ENCODE data around the gene MYO16. TPM values are rescaled to one million over a fixed set of nuclear protein-coding genes. Genes with fewer than 3 reads are reported as not detected.

The MYO16 gene
- total RNA-seq, 2 donors from 2014 or later: 0.42 TPM; not detected in 1

DNA sequence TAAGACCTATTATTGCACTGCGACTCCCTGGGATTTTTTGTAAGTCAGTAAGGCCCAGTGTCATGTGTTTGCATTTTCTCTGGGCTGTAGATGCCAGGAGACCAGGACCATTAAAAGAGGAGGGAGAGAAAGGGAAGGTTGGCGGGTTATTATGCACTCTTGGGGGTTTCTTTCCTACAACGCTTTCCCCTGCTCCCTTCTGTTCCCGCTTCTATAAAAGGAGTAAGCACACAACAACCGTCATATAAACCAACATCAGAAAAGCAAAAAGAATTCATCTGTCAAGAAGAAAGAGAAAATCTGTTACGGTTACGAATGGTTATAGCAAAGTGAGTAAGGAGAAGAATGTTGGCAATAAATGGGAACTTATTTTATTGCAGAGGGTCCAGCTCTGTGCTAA is 615.2 kb downstream of the MYO16 start:
- Histone ChIP-seq H3K27ac (peak overlapping the region; percentile 73 to 89), H3K4me1 (ENCODE audit: control insufficient read depth in 1 of 2, low read depth in 2 of 2) (peaks cover 8 to 16% of the 10 kb centered on the region in 2 donors), H3K9me3 (no peaks in the 10 kb centered on the region), H3K4me3 (no peak overlapping the region), H3K36me3 (no peaks in the 10 kb centered on the region), H3K27me3 (replicated peaks; ENCODE audit: insufficient read depth) (no peaks in the 10 kb centered on the region)
- no peak for DNase-seq (ENCODE audit: low spot score)
- TF ChIP-seq CTCF (IDR thresholded peaks at IDR 0.05): no peak
- ATAC-seq (ENCODE audit: insufficient number of reproducible peaks, low FRiP score, low read depth): no peak

DNA sequence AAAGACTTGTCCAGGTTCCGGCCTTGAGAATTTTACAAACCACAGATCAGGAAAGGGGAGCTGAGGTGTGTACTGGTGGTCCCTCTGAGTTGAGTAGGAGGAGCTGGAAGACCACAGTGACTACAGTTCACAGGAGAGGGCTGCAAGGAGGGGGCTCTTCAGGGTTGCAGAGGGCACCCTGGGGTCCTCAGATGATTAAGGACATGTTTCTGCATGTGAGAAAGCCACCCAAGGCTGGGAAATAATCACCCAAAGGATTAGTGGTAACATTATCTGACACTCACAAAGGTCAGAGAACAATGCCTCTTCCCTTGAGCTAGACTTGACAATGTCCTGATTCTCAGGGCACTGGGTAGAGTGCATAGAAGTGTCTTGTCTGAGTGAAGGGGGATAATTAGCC is 616.6 kb downstream of the MYO16 start:
- no peaks in the 10 kb centered on the region for H3K36me3 ChIP-seq

GRCh38 chr13:109249780-109250528 is 620.5 kb downstream of the MYO16 start:
- Histone ChIP-seq H3K27ac (no peak overlapping the region), H3K9me3 (no peaks in the 10 kb centered on the region), H3K4me1 (ENCODE audit: control insufficient read depth in 1 of 2, low read depth in 2 of 2) (peaks cover 0 to 6% of the 10 kb centered on the region in 2 donors), H3K27me3 (replicated peaks; ENCODE audit: insufficient read depth) (no peaks in the 10 kb centered on the region), H3K36me3 (no peaks in the 10 kb centered on the region), H3K4me3 (no peak overlapping the region)
- DNase-seq (ENCODE audit: low spot score) (no peak), ATAC-seq (ENCODE audit: insufficient number of reproducible peaks, low FRiP score, low read depth) (no peak)
- no peak for TF ChIP-seq CTCF (IDR thresholded peaks at IDR 0.05)

More for the DNA sequence above, 616.6 kb downstream of the MYO16 start:
- Histone ChIP-seq H3K9me3 (no peaks in the 10 kb centered on the region), H3K27ac (no peak overlapping the region), H3K4me1 (ENCODE audit: control insufficient read depth in 1 of 2, low read depth in 2 of 2) (peaks cover 8 to 16% of the 10 kb centered on the region in 2 donors), H3K27me3 (replicated peaks; ENCODE audit: insufficient read depth) (no peaks in the 10 kb centered on the region), H3K4me3 (no peak overlapping the region)
- ATAC-seq (ENCODE audit: insufficient number of reproducible peaks, low FRiP score, low read depth) (no peak), DNase-seq (ENCODE audit: low spot score) (no peak)
- no peak for TF ChIP-seq CTCF (IDR thresholded peaks at IDR 0.05)

DNA sequence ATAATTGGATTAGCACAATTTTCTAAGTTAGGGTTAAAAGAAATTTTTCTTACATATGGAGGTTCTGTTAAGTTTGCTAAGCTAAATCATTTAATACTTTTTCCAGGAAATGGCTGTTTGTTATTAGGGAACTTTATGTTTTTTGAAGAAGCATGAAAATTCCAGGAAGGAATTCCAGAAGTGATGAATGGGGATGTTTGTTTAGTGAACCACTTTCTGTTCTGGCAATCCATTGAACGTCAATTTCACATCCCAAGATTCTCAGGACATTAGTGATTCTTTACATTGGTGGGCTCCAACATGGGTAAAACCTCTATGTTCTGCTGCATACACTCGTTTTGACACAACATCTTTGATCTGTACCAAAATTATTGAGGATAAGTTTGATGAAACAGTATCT is 622.5 kb downstream of the MYO16 start:
- DNase-seq (ENCODE audit: low spot score): no peak
- Histone ChIP-seq H3K4me3 (no peak overlapping the region), H3K9me3 (no peaks in the 10 kb centered on the region), H3K36me3 (no peaks in the 10 kb centered on the region), H3K27ac (no peak overlapping the region), H3K4me1 (ENCODE audit: control insufficient read depth in 1 of 2, low read depth in 2 of 2) (peaks cover 0 to 16% of the 10 kb centered on the region in 2 donors), H3K27me3 (replicated peaks; ENCODE audit: insufficient read depth) (no peaks in the 10 kb centered on the region)
- no peak for TF ChIP-seq CTCF (IDR thresholded peaks at IDR 0.05)
- ATAC-seq (ENCODE audit: insufficient number of reproducible peaks, low FRiP score, low read depth): no peak

GRCh38 chr13:109253316-109253715 is 623.9 kb downstream of the MYO16 start:
- Histone ChIP-seq H3K4me3 (no peak overlapping the region), H3K27ac (no peak overlapping the region), H3K27me3 (replicated peaks; ENCODE audit: insufficient read depth) (no peaks in the 10 kb centered on the region), H3K36me3 (no peaks in the 10 kb centered on the region), H3K9me3 (no peaks in the 10 kb centered on the region), H3K4me1 (ENCODE audit: control insufficient read depth in 1 of 2, low read depth in 2 of 2) (peaks cover 0 to 19% of the 10 kb centered on the region in 2 donors)
- DNase-seq (ENCODE audit: low spot score) (no peak), ATAC-seq (ENCODE audit: insufficient number of reproducible peaks, low FRiP score, low read depth) (no peak)
- no peak for TF ChIP-seq CTCF (IDR thresholded peaks at IDR 0.05)

Data from thoracic aorta (tissue), 2 donors.